RWPE1 (cell line): ENCODE data around the gene HPSE2.

Experiments
- CTCF ChIA-PET: fragments of 350-600 bp; sonication (Branson Sonifier 250); formaldehyde crosslinking; extraction: SDS; loops from one replicate; lab custom pipeline; 2021; lab: Yijun Ruan, JAX
- POLR2A ChIA-PET: fragments of 400-600 bp; formaldehyde crosslinking; extraction: SDS; loops from one replicate; lab custom pipeline; 2020; ENCODE audit warnings: antibody characterized with exemption; ENCODE audit not compliant: low non-redundant PET; lab: Yijun Ruan, JAX
- DNase-seq: peaks from one replicate; pipeline ENCODE4 v3.0.0; 2012; ENCODE audit warnings: low spot score
- H3K27ac ChIP-seq: fragments of 450-650 bp; 2 replicates; pipeline ENCODE4 v1.5.1; 2017
- CTCF ChIP-seq: fragments of 450-650 bp; conservative IDR thresholded peaks from 2 replicates; pipeline ENCODE4 v1.5.1; 2017; ENCODE audit warnings: low read depth, mild to moderate bottlenecking

The HPSE2 gene

GRCh38 chr10:98410759-98411158, 824.9 kb downstream of the HPSE2 start:
- POLR2A ChIA-PET: no interaction called here
- no peak for DNase-seq
- CTCF ChIA-PET: no interaction called here
- TF ChIP-seq CTCF: no peak
- H3K27ac ChIP-seq: no peak overlapping the region

- TF ChIP-seq CTCF: no peak
- H3K27ac ChIP-seq: no peak overlapping the region
- ChIA-PET POLR2A (no interaction called here), CTCF (interaction anchor here (0.5 kb wide), 1 partner anchor 241 kb away, joined by 4 read pairs; no protein-coding TSS in a partner anchor)
- DNase-seq: no peak
Observed at GRCh38 chr10:98410135-98410743, 825.4 kb downstream of the HPSE2 start.

GRCh38 chr10:98408799-98409198, 826.9 kb downstream of the HPSE2 start:
- DNase-seq: no peak
- CTCF ChIA-PET: no interaction called here
- TF ChIP-seq CTCF: no peak
- no peak overlapping the region for H3K27ac ChIP-seq
- POLR2A ChIA-PET: no interaction called here

GRCh38 chr10:98407744-98408241, 827.9 kb downstream of the HPSE2 start:
- CTCF ChIA-PET: no interaction called here
- H3K27ac ChIP-seq: no peak overlapping the region
- no peak for TF ChIP-seq CTCF
- POLR2A ChIA-PET: no interaction called here
- no peak for DNase-seq
